Neutrophil (primary cell): ENCODE measurements around the gene SUOX.
A peak's percentile ranks its signal among the peaks of the same experiment; 100 is the strongest.

Source experiments
- H3K27ac ChIP-seq: fragments of 200-600 bp; sonication (generic); 2 replicates; pipeline ENCODE4 v1.5.1; 2016; ENCODE audit warnings: mild to moderate bottlenecking, moderate library complexity
- H3K27me3 ChIP-seq: fragments of 200-600 bp; sonication (generic); 2 replicates; pipeline ENCODE4 v1.6.0; 2016; ENCODE audit warnings: mild to moderate bottlenecking
- H3K36me3 ChIP-seq: fragments of 200-600 bp; sonication (generic); 2 replicates; pipeline ENCODE4 v1.5.1; 2017
- H3K4me1 ChIP-seq, 2 experiments: fragments of 200-600 bp in 1 of 2; sonication (generic) in 1 of 2; 1 replicate in 1 of 2; 2 replicates in 1 of 2; pipeline versions ENCODE4 v1.5.1 to v1.6.1; 2013 to 2016; ENCODE audit warnings: low read depth in 1 of 2, low read length in 1 of 2, mild to moderate bottlenecking in 1 of 2, moderate library complexity in 1 of 2; ENCODE audit not compliant: control insufficient read depth in 1 of 2, insufficient read depth in 1 of 2
- H3K4me3 ChIP-seq, 2 experiments: fragments of 200-600 bp in 1 of 2; sonication (generic) in 1 of 2; 1 replicate in 1 of 2; 2 replicates in 1 of 2; pipeline ENCODE4 v1.5.1; 2013 to 2016; ENCODE audit warnings: low read depth in 1 of 2, low read length in 1 of 2, mild to moderate bottlenecking in 1 of 2, moderate library complexity in 1 of 2
- H3K9me3 ChIP-seq: fragments of 200-600 bp; sonication (generic); 2 replicates; pipeline ENCODE4 v1.5.1; 2016
- TF ChIP-seq, protein P1 (sequence below): fragments of 200-600 bp; sonication (generic); IDR thresholded peaks from 2 replicates; pipeline ENCODE4 v1.5.1; 2016; ENCODE audit warnings: antibody characterized with exemption

The SUOX gene

DNA sequence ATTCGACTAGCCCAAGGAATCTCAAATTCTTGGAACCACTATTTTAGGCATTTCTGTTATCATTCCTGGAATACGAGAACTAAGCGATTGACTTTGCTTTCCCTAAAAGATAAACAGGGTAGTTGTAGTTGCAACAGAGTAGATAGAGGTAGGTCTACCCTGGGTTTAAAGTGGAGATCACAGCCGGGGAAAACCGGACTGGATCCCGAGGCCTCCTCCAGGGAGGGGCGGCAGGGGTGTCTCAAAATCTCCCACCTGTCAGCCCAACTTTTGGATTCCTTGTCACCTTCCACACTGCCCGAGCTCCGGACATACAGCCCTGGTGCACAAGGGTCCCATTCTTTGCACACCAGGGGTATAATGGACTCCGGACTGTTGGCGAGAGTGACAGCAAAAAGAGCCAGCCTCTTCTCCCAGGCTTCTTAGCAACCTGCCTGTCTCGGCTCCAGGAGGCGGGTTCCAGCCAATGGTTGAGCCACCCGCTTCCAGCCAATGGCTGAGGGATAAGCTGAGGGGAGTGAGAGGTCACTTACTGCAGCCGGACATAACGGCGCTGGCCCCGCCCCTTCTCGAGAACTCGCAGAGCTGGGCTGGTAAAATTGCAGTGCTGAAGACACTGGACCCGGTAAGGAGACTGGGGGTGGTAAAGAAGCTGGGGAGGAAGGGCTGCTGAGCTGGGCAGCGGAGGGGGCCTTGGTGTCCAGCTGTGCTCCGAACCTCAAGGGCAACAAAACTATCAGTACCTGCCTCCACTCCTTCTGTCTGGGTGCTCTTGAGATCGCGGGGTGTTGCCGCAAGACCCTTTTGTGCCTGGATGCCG lies at the start of gene SUOX:
Gene SUOX, plus strand, starts transcription at position 562 of the 820 bp plus-strand sequence. CDS start 4,946 bp downstream, outside the sequence.
- TF ChIP-seq, protein P1, sequence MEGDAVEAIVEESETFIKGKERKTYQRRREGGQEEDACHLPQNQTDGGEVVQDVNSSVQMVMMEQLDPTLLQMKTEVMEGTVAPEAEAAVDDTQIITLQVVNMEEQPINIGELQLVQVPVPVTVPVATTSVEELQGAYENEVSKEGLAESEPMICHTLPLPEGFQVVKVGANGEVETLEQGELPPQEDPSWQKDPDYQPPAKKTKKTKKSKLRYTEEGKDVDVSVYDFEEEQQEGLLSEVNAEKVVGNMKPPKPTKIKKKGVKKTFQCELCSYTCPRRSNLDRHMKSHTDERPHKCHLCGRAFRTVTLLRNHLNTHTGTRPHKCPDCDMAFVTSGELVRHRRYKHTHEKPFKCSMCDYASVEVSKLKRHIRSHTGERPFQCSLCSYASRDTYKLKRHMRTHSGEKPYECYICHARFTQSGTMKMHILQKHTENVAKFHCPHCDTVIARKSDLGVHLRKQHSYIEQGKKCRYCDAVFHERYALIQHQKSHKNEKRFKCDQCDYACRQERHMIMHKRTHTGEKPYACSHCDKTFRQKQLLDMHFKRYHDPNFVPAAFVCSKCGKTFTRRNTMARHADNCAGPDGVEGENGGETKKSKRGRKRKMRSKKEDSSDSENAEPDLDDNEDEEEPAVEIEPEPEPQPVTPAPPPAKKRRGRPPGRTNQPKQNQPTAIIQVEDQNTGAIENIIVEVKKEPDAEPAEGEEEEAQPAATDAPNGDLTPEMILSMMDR, result no peak
- Histone ChIP-seq H3K27ac (peak within 1 kb of the TSS; percentile 81), H3K36me3 (peaks cover 45% of the 10 kb centered on the region)

DNA sequence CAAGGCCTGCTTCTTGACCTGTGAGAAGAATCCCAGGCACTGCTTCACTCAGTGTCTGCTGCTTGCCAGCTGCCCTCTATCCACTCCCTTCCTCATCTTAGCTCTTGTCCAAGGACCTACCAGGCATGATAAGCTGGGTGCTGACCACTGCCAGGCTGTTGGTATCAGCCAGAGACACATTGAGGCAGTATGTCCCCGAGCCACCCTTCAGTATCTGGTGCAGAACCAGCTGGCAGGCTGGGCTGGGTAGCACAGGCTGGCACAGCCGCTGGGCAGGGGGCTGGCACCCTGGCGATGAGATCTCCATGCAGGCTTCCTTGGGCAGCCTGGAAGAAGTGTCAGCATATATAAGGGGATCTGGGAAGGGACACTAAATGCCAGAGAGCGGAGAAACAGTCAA lies 41.7 kb upstream of the SUOX start:
- Histone ChIP-seq H3K4me3 (no peak overlapping the region), H3K36me3 (peaks cover 53% of the 10 kb centered on the region)
- TF ChIP-seq, protein P1, result no peak

More for the DNA sequence above, at the start of gene SUOX:
- Histone ChIP-seq H3K9me3 (no peaks in the 10 kb centered on the region), H3K4me3 (peak within 1 kb of the TSS; percentile 75 to 93), H3K4me1 (peaks cover 23 to 24% of the 10 kb centered on the region in 2 experiments), H3K27me3 (no peaks in the 10 kb centered on the region)

DNA sequence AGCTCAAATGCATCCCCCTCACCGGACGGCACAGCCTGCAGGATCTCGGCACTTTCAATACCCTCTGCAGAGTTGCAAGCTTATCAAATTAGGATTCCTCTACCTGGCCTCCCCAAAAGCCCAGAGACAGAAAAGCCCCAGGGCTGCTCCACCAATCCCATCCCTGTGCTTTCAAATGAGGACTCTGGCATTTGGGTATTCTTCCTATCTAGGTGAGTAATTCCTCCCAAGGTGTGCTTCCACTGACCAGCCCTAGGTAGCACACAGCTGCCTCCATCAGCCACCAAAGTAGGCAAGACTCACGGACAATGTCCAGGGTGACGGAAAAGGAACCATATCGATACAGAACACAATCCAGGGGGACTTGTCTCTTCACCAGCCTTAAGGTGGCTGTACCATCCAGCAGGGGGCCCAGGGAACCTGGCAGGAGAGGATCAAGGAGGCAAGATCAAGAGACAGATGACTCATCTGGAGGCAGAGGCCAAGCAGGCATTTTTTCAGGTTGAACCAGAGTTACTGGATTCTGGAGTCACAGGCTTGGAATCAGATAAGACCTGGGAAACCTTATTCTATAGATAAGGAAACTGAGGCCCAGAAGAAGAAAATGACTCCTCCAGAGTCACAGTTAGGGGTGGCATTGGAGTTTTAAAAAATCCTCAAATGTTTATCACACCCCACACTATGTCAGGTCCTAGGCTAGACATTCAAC lies 41.1 kb upstream of the SUOX start:
- no peaks in the 10 kb centered on the region for H3K9me3 ChIP-seq
- H3K4me1 ChIP-seq, result no peaks in the 10 kb centered on the region
- H3K27me3 ChIP-seq, result no peaks in the 10 kb centered on the region
- TF ChIP-seq, protein P1, result no peak
- no peak overlapping the region for H3K4me3 ChIP-seq
- H3K36me3 ChIP-seq, result peaks cover 51% of the 10 kb centered on the region
- no peak overlapping the region for H3K27ac ChIP-seq

More for the DNA sequence above, 41.7 kb upstream of the SUOX start:
- Histone ChIP-seq H3K4me1 (no peaks in the 10 kb centered on the region), H3K27me3 (no peaks in the 10 kb centered on the region), H3K27ac (no peak overlapping the region), H3K9me3 (no peaks in the 10 kb centered on the region)

DNA sequence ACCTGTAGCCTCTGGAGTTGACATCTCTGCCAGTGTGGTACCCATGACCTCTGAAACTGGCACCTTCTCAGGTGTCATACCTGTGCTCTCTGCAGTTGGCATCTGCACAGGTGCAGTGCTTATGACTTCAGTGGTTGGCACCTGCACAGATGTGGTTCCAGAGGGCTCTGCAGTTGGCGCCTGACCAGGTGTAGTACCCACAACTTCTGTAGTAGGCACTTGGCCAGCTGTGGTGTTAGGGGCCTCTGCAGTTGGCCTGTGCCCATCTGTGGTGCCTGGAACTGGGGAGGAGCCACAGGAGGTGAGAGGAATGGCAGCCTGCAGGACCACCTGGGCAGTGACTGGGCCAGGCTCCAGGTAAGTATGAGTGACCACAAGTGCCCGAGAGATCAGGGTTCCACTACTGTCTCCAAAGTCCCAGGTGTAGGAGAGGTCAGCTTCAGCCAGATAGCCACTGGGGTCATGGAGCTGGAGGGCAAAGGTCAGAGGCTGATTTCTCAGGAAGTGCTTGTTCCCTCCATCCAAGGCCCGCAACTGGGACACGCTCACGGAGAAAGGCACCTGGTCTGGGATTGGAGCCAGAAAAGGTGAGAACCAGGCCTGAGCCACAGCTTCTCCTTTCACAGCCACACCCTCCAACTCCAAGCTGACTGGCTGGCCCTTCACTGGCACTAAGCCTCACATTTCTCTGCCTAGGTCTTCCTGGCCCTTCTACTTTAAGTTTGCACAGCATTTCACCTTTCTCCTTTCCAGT lies 39.8 kb upstream of the SUOX start:
- Histone ChIP-seq H3K27ac (no peak overlapping the region), H3K4me3 (no peak overlapping the region), H3K27me3 (no peaks in the 10 kb centered on the region), H3K9me3 (no peaks in the 10 kb centered on the region), H3K36me3 (peaks cover 37% of the 10 kb centered on the region), H3K4me1 (no peaks in the 10 kb centered on the region)
- TF ChIP-seq, protein P1, result no peak

DNA sequence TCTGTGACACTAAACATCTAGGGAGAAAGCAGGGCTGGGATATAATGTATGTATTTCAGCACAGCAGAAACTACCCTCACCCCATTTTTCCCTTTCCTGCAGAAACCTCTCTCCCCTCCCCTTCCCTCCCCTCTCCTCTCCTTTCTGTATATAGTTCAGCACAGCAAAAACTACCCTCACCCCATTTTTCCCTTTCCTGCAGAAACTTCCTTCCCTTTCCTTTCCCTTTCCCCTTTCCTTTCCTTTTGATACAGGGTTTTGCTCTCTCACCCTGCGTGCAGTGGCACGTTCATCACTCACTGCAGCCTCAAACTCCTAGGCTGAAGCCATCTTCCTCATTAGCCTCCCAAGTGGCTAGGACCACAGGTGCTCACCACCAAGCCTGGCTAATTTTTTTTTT lies 33.3 kb upstream of the SUOX start:
- Histone ChIP-seq H3K4me1 (peaks cover 15 to 22% of the 10 kb centered on the region in 2 experiments), H3K27me3 (no peaks in the 10 kb centered on the region), H3K36me3 (no peaks in the 10 kb centered on the region), H3K27ac (no peak overlapping the region), H3K9me3 (no peaks in the 10 kb centered on the region), H3K4me3 (no peak overlapping the region)
- TF ChIP-seq, protein P1, result no peak
